RWPE2 (cell line): ENCODE measurements around the gene GSK3B.
"Not testable (repeated sequence)": the region's sequence is repeated elsewhere in the genome, so short reads cannot be mapped to it uniquely, and the experiment has no call there.

Source experiments
- ATAC-seq: fragments of 200-7000 bp; cut with Tn5 transposase; 3 replicates; pipeline ENCODE4 v1.9.1; 2021; ENCODE audit warnings: low read depth
- DNase-seq: peaks from one replicate; pipeline ENCODE4 v3.0.0-alpha.2; 2020; ENCODE audit warnings: low spot score
- H3K27ac ChIP-seq: fragments of 450-650 bp; 2 replicates; pipeline ENCODE4 v1.5.1; 2017; ENCODE audit warnings: mild to moderate bottlenecking; ENCODE audit not compliant: poor library complexity, severe bottlenecking
- H3K27me3 ChIP-seq: fragments of 250-450 bp; sonication (Bioruptor Pico); 2 replicates; pipeline ENCODE4 v1.5.1; 2021; ENCODE audit warnings: mild to moderate bottlenecking, moderate library complexity; ENCODE audit not compliant: insufficient read depth, poor library complexity, severe bottlenecking
- H3K36me3 ChIP-seq: fragments of 250-450 bp; sonication (Bioruptor Pico); 2 replicates; pipeline ENCODE4 v1.5.1; 2020; ENCODE audit warnings: low read depth, mild to moderate bottlenecking, moderate library complexity
- H3K4me1 ChIP-seq: fragments of 250-450 bp; sonication (Bioruptor Pico); 2 replicates; pipeline ENCODE4 v1.5.1; 2021; ENCODE audit warnings: mild to moderate bottlenecking, moderate library complexity; ENCODE audit not compliant: insufficient read depth, poor library complexity, severe bottlenecking
- H3K4me3 ChIP-seq: fragments of 250-450 bp; sonication (Bioruptor Pico); 2 replicates; pipeline ENCODE4 v1.5.1; 2021; ENCODE audit warnings: mild to moderate bottlenecking, moderate library complexity; ENCODE audit not compliant: severe bottlenecking
- H3K9me3 ChIP-seq: fragments of 250-450 bp; sonication (Bioruptor Pico); 2 replicates; pipeline ENCODE4 v1.5.1; 2021; ENCODE audit warnings: mild to moderate bottlenecking, moderate library complexity; ENCODE audit not compliant: severe bottlenecking
- CTCF ChIP-seq: fragments of 450-650 bp; IDR thresholded peaks from one replicate; pipeline ENCODE4 v1.5.1; 2017; ENCODE audit warnings: mild to moderate bottlenecking, moderate library complexity; ENCODE audit not compliant: poor library complexity, severe bottlenecking

Gene GSK3B

GRCh38 chr3:120064641-120065040 is 29.6 kb downstream of the GSK3B start:
- DNase-seq, result no peak
- Histone ChIP-seq H3K27me3 (no peaks in the 10 kb centered on the region), H3K36me3 (peaks cover 59% of the 10 kb centered on the region), H3K9me3 (no peaks in the 10 kb centered on the region), H3K4me1 (peaks cover 10% of the 10 kb centered on the region), H3K4me3 (no peak overlapping the region), H3K27ac (no peak overlapping the region)
- ATAC-seq, result no peak
- no peak for TF ChIP-seq CTCF

DNA sequence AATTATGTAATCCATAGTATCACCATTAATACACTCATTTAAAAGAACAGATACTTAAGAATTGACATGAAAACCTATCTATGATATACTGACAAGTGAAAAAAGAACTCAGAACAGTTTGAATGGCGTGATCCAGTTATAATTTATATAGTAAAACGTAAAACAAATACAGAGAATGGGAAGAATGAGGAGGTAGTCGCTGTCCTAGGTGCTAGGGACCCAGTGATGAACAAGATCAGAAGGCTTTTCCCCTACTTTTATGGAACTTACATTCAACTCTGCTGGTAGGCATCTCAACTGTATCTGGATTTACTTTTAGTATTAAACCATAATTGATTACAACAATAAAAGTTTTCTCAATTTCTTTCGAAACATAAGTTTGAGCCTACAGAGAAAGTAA is 31.8 kb downstream of the GSK3B start:
- ATAC-seq, result no peak
- Histone ChIP-seq H3K27ac (no peak overlapping the region), H3K4me1 (peaks cover 13% of the 10 kb centered on the region), H3K36me3 (peaks cover 62% of the 10 kb centered on the region), H3K27me3 (no peaks in the 10 kb centered on the region), H3K9me3 (no peaks in the 10 kb centered on the region), H3K4me3 (no peak overlapping the region)
- no peak for TF ChIP-seq CTCF
- no peak for DNase-seq

DNA sequence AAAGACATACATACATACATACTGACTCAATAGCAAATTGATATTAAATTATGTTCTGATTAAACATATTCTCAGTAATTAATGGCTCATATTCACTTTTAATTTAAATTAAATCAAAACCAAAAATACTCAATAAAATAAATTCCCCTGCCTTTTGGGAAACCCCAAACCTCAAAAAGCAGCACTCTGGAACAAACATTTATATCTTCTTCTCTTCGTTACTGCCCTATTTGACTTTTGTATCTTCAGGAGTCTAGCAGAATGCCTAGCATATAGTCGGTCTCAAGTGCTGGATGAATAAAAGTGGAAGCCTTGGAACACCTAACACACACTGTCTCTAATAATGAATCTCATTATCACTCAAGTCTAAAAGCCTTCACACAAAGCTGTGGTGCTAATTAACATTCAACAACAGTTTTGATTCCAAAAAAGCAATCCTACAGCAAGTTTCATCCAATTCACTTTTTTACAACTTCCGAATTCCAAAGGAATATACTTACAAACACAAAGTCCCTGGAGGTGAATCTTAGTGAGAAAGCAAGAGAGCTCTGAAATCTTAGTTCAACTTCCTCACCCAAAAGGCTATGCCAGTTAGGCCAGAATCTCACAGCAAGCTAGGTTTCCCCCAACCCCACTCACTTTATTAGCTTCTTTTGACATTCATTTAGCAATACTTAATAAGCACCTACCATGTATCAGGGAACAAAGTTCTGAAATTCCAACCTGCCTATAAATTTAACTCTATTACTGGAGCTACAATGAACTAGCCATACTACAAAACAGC is 35.0 kb downstream of the GSK3B start:
- DNase-seq, result no peak
- Histone ChIP-seq H3K36me3 (peaks cover 72% of the 10 kb centered on the region), H3K4me1 (peaks cover 13% of the 10 kb centered on the region), H3K9me3 (no peaks in the 10 kb centered on the region), H3K27ac (no peak overlapping the region), H3K27me3 (no peaks in the 10 kb centered on the region), H3K4me3 (no peak overlapping the region)
- no peak for TF ChIP-seq CTCF
- ATAC-seq, result peak; percentile 24; the same call in 2 of the 3 replicates

DNA sequence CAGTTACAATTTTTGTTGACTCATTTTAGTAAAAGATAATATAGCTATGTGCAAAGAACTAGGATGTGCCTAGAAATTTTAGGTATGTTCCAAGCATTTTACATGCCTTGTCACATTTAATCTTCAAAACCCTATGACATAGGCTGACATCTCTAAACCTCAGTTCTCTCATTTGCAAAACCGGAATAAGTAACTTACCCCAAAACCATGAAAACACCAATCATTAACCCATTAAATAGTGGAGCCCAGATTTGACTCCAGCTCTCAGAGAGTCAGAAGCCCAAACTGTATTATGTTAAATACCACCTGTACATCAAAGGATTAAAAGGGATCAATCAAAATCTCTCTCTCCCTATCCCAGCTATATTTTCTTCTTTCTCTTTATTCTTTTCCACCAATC is 36.6 kb downstream of the GSK3B start:
- TF ChIP-seq CTCF, result no peak
- Histone ChIP-seq H3K36me3 (peaks cover 77% of the 10 kb centered on the region), H3K9me3 (no peaks in the 10 kb centered on the region), H3K4me1 (peaks cover 19% of the 10 kb centered on the region), H3K27ac (no peak overlapping the region), H3K4me3 (no peak overlapping the region), H3K27me3 (no peaks in the 10 kb centered on the region)
- ATAC-seq (no peak), DNase-seq (no peak)

- Histone ChIP-seq H3K4me1 (peaks cover 25% of the 10 kb centered on the region), H3K9me3 (no peaks in the 10 kb centered on the region), H3K27me3 (no peaks in the 10 kb centered on the region), H3K4me3 (no peak overlapping the region), H3K36me3 (peaks cover 72% of the 10 kb centered on the region), H3K27ac (no peak overlapping the region)
- no peak for TF ChIP-seq CTCF
- ATAC-seq (no peak), DNase-seq (no peak)
These were observed 37.2 kb downstream of the GSK3B start for GRCh38 chr3:120057029-120057428.

DNA sequence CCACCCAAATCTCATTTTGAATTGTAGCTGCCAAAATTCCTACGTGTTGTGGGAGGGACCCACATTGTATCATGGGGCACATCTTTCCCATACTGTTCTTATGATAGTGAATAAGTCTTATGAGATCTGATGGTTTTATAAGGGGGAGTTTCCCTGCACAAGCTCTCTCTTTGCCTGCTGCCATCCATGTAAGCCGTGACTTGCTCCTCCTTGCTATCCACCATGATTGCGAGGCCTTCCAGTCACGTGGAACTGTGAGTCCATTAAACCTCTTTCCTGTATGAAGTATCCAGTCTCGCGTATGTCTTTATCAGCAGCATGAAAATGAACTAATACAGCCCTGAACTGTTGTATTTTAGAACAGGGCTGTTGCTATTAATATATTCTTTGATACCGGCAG is 40.6 kb downstream of the GSK3B start:
- not testable (repeated sequence) for DNase-seq, ATAC-seq, H3K27ac ChIP-seq, H3K4me3 ChIP-seq, H3K27me3 ChIP-seq, H3K9me3 ChIP-seq
- H3K36me3 ChIP-seq, result peaks cover 49% of the 10 kb centered on the region
- H3K4me1 ChIP-seq, result peaks cover 15% of the 10 kb centered on the region
